HG02610 (cell line): ENCODE results near the gene CSNK1A1.
"Not testable (repeated sequence)": the region's sequence is repeated elsewhere in the genome, so short reads cannot be mapped to it uniquely, and the experiment has no call there.

Experiments used
- ATAC-seq: cut with Tn5 transposase; IDR thresholded peaks from one replicate; pipeline ENCODE4 v1.9.1; 2021; ENCODE audit warnings: mild to moderate bottlenecking, moderate library complexity; ENCODE audit not compliant: unreplicated experiment

CSNK1A1 gene

GRCh38 chr5:149461907-149462306, 89.3 kb downstream of the CSNK1A1 start:
- not testable (repeated sequence) for ATAC-seq

- no peak for ATAC-seq
Observed at GRCh38 chr5:149459891-149460290, 91.3 kb downstream of the CSNK1A1 start.

GRCh38 chr5:149457393-149457763, 93.9 kb downstream of the CSNK1A1 start:
- no peak for ATAC-seq

- ATAC-seq: no peak
Observed at GRCh38 chr5:149456597-149457392, 94.4 kb downstream of the CSNK1A1 start.

- no peak for ATAC-seq
Observed at GRCh38 chr5:149455889-149456409, 95.3 kb downstream of the CSNK1A1 start.

GRCh38 chr5:149453618-149454415, 97.4 kb downstream of the CSNK1A1 start:
- no peak for ATAC-seq

- no peak for ATAC-seq
Observed at GRCh38 chr5:149452665-149453617, 98.3 kb downstream of the CSNK1A1 start.

GRCh38 chr5:149452007-149452664, 99.1 kb downstream of the CSNK1A1 start:
- no peak for ATAC-seq

- ATAC-seq: no peak
Observed at GRCh38 chr5:149450199-149450598, 101.0 kb downstream of the CSNK1A1 start.

GRCh38 chr5:149448831-149449714, 102.2 kb downstream of the CSNK1A1 start:
- no peak for ATAC-seq

GRCh38 chr5:149448431-149448830, 102.8 kb downstream of the CSNK1A1 start:
- no peak for ATAC-seq

GRCh38 chr5:149447373-149448367, 103.6 kb downstream of the CSNK1A1 start:
- ATAC-seq: no peak

- ATAC-seq: not testable (repeated sequence)
Observed at GRCh38 chr5:149446794-149447193, 104.4 kb downstream of the CSNK1A1 start.

GRCh38 chr5:149445739-149446369, 105.4 kb downstream of the CSNK1A1 start:
- no peak for ATAC-seq

- ATAC-seq: no peak
Observed at GRCh38 chr5:149445343-149445738, 105.9 kb downstream of the CSNK1A1 start.

GRCh38 chr5:149444430-149444829, 106.8 kb downstream of the CSNK1A1 start:
- ATAC-seq: not testable (repeated sequence)

- ATAC-seq: no peak
Observed at GRCh38 chr5:149443210-149443609, 108.0 kb downstream of the CSNK1A1 start.
